GM23338 (cell line): Measurements from ENCODE around the gene COL5A2. TPM values are rescaled to one million over a fixed set of nuclear protein-coding genes. Genes with fewer than 3 reads are reported as not detected.

Experiments used
- ATAC-seq: fragments of 200-7000 bp; cut with Tn5 transposase; 3 replicates; pipeline ENCODE4 v1.9.1; 2020
- DNase-seq: peaks from one replicate; pipeline ENCODE4 v3.0.0-alpha.2; 2015; ENCODE audit warnings: low spot score
- H2AFZ ChIP-seq: fragments of 200-600 bp; sonication (generic); 2 replicates; pipeline ENCODE4 v1.8.0; 2016; ENCODE audit warnings: antibody characterized with exemption, mild to moderate bottlenecking, moderate library complexity
- H3F3A ChIP-seq: fragments of 200-600 bp; sonication (generic); replicated peaks from 2 replicates; pipeline ENCODE4 v1.8.0; 2017; ENCODE audit warnings: antibody characterized with exemption, mixed run types, low read depth
- H3K27ac ChIP-seq: fragments of 200-600 bp; sonication (generic); 2 replicates; pipeline ENCODE4 v1.6.1; 2016; ENCODE audit warnings: low read depth
- H3K27me3 ChIP-seq: fragments of 200-600 bp; sonication (generic); 2 replicates; pipeline ENCODE4 v1.8.0; 2016; ENCODE audit warnings: mild to moderate bottlenecking, mixed run types, moderate library complexity; ENCODE audit not compliant: insufficient read depth
- H3K36me3 ChIP-seq: fragments of 200-600 bp; sonication (generic); 2 replicates; pipeline ENCODE4 v1.8.0; 2016; ENCODE audit warnings: mild to moderate bottlenecking; ENCODE audit not compliant: insufficient read depth
- H3K4me1 ChIP-seq: fragments of 200-600 bp; sonication (generic); 2 replicates; pipeline ENCODE4 v1.8.0; 2016; ENCODE audit warnings: mild to moderate bottlenecking, moderate library complexity; ENCODE audit not compliant: insufficient read depth
- H3K4me2 ChIP-seq: fragments of 200-600 bp; sonication (generic); 2 replicates; pipeline ENCODE4 v1.7.1; 2017; ENCODE audit warnings: mixed run types
- H3K4me3 ChIP-seq: fragments of 200-600 bp; sonication (generic); 2 replicates; pipeline ENCODE4 v1.6.1; 2016; ENCODE audit warnings: mixed run types
- H3K79me2 ChIP-seq: fragments of 200-600 bp; sonication (generic); replicated peaks from 2 replicates; pipeline ENCODE4 v1.8.0; 2017; ENCODE audit warnings: mild to moderate bottlenecking; ENCODE audit not compliant: insufficient read depth
- H3K9me2 ChIP-seq: fragments of 200-600 bp; sonication (generic); 2 replicates; pipeline ENCODE4 v1.8.0; 2017; ENCODE audit not compliant: insufficient read depth
- H4K20me1 ChIP-seq: fragments of 200-600 bp; sonication (generic); replicated peaks from 2 replicates; pipeline ENCODE4 v1.8.0; 2017; ENCODE audit warnings: mild to moderate bottlenecking; ENCODE audit not compliant: insufficient read depth
- H3K27ac Mint-ChIP-seq: 2 replicates; pipeline ENCODE4 v1.8.0; 2020; ENCODE audit warnings: inconsistent platforms, mild to moderate bottlenecking, moderate library complexity, mixed read lengths
- H3K27me3 Mint-ChIP-seq: 3 replicates; pipeline ENCODE4 v1.8.0; 2022; ENCODE audit warnings: low read depth, mild to moderate bottlenecking, moderate library complexity, mixed read lengths, inconsistent platforms; ENCODE audit not compliant: insufficient read depth, poor library complexity
- H3K36me3 Mint-ChIP-seq: 3 replicates; pipeline ENCODE4 v1.8.0; 2021; ENCODE audit warnings: low read depth, mild to moderate bottlenecking, inconsistent platforms, moderate library complexity, mixed read lengths
- H3K4me1 Mint-ChIP-seq: 3 replicates; pipeline ENCODE4 v1.8.0; 2020; ENCODE audit warnings: mild to moderate bottlenecking, inconsistent platforms, mixed read lengths
- H3K4me3 Mint-ChIP-seq: 3 replicates; pipeline ENCODE4 v1.8.0; 2021; ENCODE audit warnings: moderate library complexity, mild to moderate bottlenecking, inconsistent platforms, mixed read lengths
- H3K9me3 Mint-ChIP-seq: 3 replicates; pipeline ENCODE4 v1.8.0; 2020; ENCODE audit warnings: moderate library complexity, mild to moderate bottlenecking, inconsistent platforms, mixed read lengths
- CREB1 ChIP-seq: fragments of 250-450 bp; sonication (Bioruptor Pico); IDR thresholded peaks from 2 replicates; pipeline ENCODE4 v1.5.0; 2020; ENCODE audit warnings: low read depth, mild to moderate bottlenecking, moderate library complexity
- EZH2 ChIP-seq: fragments of 200-600 bp; sonication (generic); IDR thresholded peaks from one replicate; pipeline ENCODE4 v1.8.0; 2017; ENCODE audit warnings: antibody characterized with exemption, mild to moderate bottlenecking, low read depth; ENCODE audit not compliant: unreplicated experiment
- EZH2phosphoT487 ChIP-seq: fragments of 200-600 bp; sonication (generic); IDR thresholded peaks from one replicate; pipeline ENCODE4 v1.8.1; 2018; ENCODE audit warnings: antibody characterized with exemption; ENCODE audit not compliant: unreplicated experiment
- JUNB ChIP-seq: IDR thresholded peaks from one replicate; pipeline ENCODE4 v1.6.1; 2016; ENCODE audit warnings: antibody characterized with exemption; ENCODE audit not compliant: unreplicated experiment
- NANOG ChIP-seq: IDR thresholded peaks from 2 replicates; pipeline ENCODE4 v1.6.1; 2016; ENCODE audit warnings: antibody characterized with exemption, borderline replicate concordance
- POLR2AphosphoS5 ChIP-seq: IDR thresholded peaks from 2 replicates; pipeline ENCODE4 v1.6.1; 2016; ENCODE audit warnings: antibody characterized with exemption, low read depth
- STAT1 ChIP-seq: IDR thresholded peaks from one replicate; pipeline ENCODE4 v1.6.1; 2016; ENCODE audit warnings: antibody characterized with exemption; ENCODE audit not compliant: unreplicated experiment
- ZNF114 ChIP-seq: fragments of 250-450 bp; sonication (Bioruptor Pico); IDR thresholded peaks from 2 replicates; pipeline ENCODE4 v1.5.0; 2020; ENCODE audit warnings: mild to moderate bottlenecking, moderate library complexity
- ZNF331 ChIP-seq: fragments of 250-450 bp; sonication (Bioruptor Pico); IDR thresholded peaks from 2 replicates; pipeline ENCODE4 v1.5.0; 2020; ENCODE audit warnings: low read depth, mild to moderate bottlenecking, moderate library complexity
- polyA plus RNA-seq: library from polyadenylated mRNA; unstranded; fragments of >200 nt; fragmentation: Nextera tagmentation; extraction: Ambion mirVana; gene quantifications from 2 replicates; pipeline ENCODE4 v1.2.1, GENCODE V29; 2016
- total RNA-seq: library from RNA; depleted of rRNA; stranded (reverse); fragments of >200 nt; shearing (Covaris generic); gene quantifications from 2 replicates; pipeline ENCODE4 v1.2.3, GENCODE V29; 2014
- TF ChIP-seq, protein P1 (sequence below): IDR thresholded peaks from 2 replicates; pipeline ENCODE4 v1.6.1; 2016; ENCODE audit warnings: antibody characterized with exemption
- TF ChIP-seq, protein P2 (sequence below): fragments of 250-450 bp; sonication (Bioruptor Pico); IDR thresholded peaks from 2 replicates; pipeline ENCODE4 v1.5.0; 2020; ENCODE audit warnings: mild to moderate bottlenecking, moderate library complexity
- TF ChIP-seq, protein P3 (sequence below), 2 experiments: fragments of 200-600 bp in 1 of 2; sonication (generic) in 1 of 2; conservative IDR thresholded peaks; 2 replicates each; pipeline versions ENCODE4 v1.5.1 to v1.6.1; 2016 to 2017; ENCODE audit warnings: antibody characterized with exemption in 2 of 2, low read depth in 2 of 2, mild to moderate bottlenecking in 2 of 2, moderate library complexity in 1 of 2
- TF ChIP-seq, protein P4 (sequence below): IDR thresholded peaks from one replicate; pipeline ENCODE4 v1.6.1; 2018; ENCODE audit warnings: antibody characterized with exemption; ENCODE audit not compliant: unreplicated experiment

Gene COL5A2
- total and polyA plus RNA-seq, 2 experiments from 2014 or later = 6.7 to 19.7 TPM

DNA sequence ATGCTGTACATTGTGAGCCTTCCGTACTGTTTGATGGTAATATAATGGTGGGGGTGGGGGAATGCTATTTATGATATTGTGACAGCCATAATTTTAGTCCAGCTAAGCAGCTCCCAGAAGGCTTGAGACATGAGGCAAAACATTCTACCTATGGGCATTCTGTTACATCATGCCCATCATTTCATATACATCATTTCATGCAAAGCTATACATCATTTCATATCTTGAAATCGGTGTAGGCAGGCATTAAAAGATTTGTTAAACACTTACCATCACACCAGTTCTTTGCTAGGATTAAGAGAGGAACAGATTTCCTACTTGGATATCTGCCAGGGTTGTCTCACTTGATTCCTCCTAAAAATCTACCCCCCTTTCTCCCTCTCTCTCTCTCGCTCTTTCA is 84.5 kb downstream of the COL5A2 start:
- H3K4me1 ChIP-seq = no peaks in the 10 kb centered on the region
- H3K36me3 ChIP-seq = no peaks in the 10 kb centered on the region
- no peak overlapping the region for H3K27ac Mint-ChIP-seq
- no peaks in the 10 kb centered on the region for H3K9me2 ChIP-seq
- H3K27me3 ChIP-seq = no peaks in the 10 kb centered on the region
- DNase-seq (no peak), ATAC-seq (no peak)
- TF ChIP-seq, protein P1, sequence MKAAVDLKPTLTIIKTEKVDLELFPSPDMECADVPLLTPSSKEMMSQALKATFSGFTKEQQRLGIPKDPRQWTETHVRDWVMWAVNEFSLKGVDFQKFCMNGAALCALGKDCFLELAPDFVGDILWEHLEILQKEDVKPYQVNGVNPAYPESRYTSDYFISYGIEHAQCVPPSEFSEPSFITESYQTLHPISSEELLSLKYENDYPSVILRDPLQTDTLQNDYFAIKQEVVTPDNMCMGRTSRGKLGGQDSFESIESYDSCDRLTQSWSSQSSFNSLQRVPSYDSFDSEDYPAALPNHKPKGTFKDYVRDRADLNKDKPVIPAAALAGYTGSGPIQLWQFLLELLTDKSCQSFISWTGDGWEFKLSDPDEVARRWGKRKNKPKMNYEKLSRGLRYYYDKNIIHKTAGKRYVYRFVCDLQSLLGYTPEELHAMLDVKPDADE = no peak
- TF ChIP-seq NANOG (no peak), POLR2AphosphoS5 (no peak), EZH2 (no peak), JUNB (no peak), EZH2phosphoT487 (no peak), ZNF114 (CRISPR knock-in tag) (no peak), STAT1 (no peak), CREB1 (CRISPR knock-in tag) (no peak), ZNF331 (CRISPR knock-in tag) (no peak)
- TF ChIP-seq, protein P2, sequence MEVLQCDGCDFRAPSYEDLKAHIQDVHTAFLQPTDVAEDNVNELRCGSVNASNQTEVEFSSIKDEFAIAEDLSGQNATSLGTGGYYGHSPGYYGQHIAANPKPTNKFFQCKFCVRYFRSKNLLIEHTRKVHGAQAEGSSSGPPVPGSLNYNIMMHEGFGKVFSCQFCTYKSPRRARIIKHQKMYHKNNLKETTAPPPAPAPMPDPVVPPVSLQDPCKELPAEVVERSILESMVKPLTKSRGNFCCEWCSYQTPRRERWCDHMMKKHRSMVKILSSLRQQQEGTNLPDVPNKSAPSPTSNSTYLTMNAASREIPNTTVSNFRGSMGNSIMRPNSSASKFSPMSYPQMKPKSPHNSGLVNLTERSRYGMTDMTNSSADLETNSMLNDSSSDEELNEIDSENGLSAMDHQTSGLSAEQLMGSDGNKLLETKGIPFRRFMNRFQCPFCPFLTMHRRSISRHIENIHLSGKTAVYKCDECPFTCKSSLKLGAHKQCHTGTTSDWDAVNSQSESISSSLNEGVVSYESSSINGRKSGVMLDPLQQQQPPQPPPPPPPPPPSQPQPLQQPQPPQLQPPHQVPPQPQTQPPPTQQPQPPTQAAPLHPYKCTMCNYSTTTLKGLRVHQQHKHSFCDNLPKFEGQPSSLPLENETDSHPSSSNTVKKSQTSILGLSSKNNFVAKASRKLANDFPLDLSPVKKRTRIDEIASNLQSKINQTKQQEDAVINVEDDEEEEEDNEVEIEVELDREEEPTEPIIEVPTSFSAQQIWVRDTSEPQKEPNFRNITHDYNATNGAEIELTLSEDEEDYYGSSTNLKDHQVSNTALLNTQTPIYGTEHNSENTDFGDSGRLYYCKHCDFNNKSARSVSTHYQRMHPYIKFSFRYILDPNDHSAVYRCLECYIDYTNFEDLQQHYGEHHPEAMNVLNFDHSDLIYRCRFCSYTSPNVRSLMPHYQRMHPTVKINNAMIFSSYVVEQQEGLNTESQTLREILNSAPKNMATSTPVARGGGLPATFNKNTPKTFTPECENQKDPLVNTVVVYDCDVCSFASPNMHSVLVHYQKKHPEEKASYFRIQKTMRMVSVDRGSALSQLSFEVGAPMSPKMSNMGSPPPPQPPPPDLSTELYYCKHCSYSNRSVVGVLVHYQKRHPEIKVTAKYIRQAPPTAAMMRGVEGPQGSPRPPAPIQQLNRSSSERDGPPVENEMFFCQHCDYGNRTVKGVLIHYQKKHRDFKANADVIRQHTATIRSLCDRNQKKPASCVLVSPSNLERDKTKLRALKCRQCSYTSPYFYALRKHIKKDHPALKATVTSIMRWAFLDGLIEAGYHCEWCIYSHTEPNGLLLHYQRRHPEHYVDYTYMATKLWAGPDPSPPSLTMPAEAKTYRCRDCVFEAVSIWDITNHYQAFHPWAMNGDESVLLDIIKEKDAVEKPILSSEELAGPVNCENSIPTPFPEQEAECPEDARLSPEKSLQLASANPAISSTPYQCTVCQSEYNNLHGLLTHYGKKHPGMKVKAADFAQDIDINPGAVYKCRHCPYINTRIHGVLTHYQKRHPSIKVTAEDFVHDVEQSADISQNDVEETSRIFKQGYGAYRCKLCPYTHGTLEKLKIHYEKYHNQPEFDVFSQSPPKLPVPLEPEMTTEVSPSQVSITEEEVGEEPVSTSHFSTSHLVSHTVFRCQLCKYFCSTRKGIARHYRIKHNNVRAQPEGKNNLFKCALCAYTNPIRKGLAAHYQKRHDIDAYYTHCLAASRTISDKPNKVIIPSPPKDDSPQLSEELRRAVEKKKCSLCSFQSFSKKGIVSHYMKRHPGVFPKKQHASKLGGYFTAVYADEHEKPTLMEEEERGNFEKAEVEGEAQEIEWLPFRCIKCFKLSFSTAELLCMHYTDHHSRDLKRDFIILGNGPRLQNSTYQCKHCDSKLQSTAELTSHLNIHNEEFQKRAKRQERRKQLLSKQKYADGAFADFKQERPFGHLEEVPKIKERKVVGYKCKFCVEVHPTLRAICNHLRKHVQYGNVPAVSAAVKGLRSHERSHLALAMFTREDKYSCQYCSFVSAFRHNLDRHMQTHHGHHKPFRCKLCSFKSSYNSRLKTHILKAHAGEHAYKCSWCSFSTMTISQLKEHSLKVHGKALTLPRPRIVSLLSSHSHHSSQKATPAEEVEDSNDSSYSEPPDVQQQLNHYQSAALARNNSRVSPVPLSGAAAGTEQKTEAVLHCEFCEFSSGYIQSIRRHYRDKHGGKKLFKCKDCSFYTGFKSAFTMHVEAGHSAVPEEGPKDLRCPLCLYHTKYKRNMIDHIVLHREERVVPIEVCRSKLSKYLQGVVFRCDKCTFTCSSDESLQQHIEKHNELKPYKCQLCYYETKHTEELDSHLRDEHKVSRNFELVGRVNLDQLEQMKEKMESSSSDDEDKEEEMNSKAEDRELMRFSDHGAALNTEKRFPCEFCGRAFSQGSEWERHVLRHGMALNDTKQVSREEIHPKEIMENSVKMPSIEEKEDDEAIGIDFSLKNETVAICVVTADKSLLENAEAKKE = no peak
- TF ChIP-seq, protein P3, sequence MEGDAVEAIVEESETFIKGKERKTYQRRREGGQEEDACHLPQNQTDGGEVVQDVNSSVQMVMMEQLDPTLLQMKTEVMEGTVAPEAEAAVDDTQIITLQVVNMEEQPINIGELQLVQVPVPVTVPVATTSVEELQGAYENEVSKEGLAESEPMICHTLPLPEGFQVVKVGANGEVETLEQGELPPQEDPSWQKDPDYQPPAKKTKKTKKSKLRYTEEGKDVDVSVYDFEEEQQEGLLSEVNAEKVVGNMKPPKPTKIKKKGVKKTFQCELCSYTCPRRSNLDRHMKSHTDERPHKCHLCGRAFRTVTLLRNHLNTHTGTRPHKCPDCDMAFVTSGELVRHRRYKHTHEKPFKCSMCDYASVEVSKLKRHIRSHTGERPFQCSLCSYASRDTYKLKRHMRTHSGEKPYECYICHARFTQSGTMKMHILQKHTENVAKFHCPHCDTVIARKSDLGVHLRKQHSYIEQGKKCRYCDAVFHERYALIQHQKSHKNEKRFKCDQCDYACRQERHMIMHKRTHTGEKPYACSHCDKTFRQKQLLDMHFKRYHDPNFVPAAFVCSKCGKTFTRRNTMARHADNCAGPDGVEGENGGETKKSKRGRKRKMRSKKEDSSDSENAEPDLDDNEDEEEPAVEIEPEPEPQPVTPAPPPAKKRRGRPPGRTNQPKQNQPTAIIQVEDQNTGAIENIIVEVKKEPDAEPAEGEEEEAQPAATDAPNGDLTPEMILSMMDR (conservative IDR thresholded peaks at IDR 0.05; ENCODE audit: low read depth in 2 of 2) = no peak
- TF ChIP-seq, protein P4, sequence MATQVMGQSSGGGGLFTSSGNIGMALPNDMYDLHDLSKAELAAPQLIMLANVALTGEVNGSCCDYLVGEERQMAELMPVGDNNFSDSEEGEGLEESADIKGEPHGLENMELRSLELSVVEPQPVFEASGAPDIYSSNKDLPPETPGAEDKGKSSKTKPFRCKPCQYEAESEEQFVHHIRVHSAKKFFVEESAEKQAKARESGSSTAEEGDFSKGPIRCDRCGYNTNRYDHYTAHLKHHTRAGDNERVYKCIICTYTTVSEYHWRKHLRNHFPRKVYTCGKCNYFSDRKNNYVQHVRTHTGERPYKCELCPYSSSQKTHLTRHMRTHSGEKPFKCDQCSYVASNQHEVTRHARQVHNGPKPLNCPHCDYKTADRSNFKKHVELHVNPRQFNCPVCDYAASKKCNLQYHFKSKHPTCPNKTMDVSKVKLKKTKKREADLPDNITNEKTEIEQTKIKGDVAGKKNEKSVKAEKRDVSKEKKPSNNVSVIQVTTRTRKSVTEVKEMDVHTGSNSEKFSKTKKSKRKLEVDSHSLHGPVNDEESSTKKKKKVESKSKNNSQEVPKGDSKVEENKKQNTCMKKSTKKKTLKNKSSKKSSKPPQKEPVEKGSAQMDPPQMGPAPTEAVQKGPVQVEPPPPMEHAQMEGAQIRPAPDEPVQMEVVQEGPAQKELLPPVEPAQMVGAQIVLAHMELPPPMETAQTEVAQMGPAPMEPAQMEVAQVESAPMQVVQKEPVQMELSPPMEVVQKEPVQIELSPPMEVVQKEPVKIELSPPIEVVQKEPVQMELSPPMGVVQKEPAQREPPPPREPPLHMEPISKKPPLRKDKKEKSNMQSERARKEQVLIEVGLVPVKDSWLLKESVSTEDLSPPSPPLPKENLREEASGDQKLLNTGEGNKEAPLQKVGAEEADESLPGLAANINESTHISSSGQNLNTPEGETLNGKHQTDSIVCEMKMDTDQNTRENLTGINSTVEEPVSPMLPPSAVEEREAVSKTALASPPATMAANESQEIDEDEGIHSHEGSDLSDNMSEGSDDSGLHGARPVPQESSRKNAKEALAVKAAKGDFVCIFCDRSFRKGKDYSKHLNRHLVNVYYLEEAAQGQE = no peak
- no peaks in the 10 kb centered on the region for H3K4me1 Mint-ChIP-seq
- no peak overlapping the region for H3K27ac ChIP-seq
- H4K20me1 ChIP-seq = no peaks in the 10 kb centered on the region
- peaks cover 2% of the 10 kb centered on the region for H3K27me3 Mint-ChIP-seq
- no peak overlapping the region for H3K4me3 ChIP-seq
- no peak overlapping the region for H2AFZ ChIP-seq
- H3F3A ChIP-seq = no peaks in the 10 kb centered on the region
- H3K9me3 Mint-ChIP-seq = no peaks in the 10 kb centered on the region
- H3K79me2 ChIP-seq = no peaks in the 10 kb centered on the region
- H3K36me3 Mint-ChIP-seq = no peaks in the 10 kb centered on the region; the same call in 2 of the 3 replicates
- H3K4me3 Mint-ChIP-seq = no peak overlapping the region
- H3K4me2 ChIP-seq = no peak overlapping the region
